Panc1 (cell line): ENCODE data around the gene MIEN1. TPM values are rescaled to one million over a fixed set of nuclear protein-coding genes. Genes with fewer than 3 reads are reported as not detected.

Experiments
- ATAC-seq: fragments of 200-7000 bp; cut with Tn5 transposase; 2 replicates; pipeline ENCODE4 v1.9.1; 2020; ENCODE audit warnings: mild to moderate bottlenecking, moderate library complexity
- BruUV-seq: library from RNA; stranded (reverse); fragments of 400-500 nt; replicated peaks from 2 replicates; lab custom pipeline; 2021; lab: Mats Ljungman, UMichigan
- CTCF ChIA-PET: fragments of 300-600 bp; sonication (Branson Sonifier 250); formaldehyde crosslinking; loops from one replicate; lab custom pipeline; 2022; ENCODE audit warnings: antibody characterized with exemption; lab: Charles Lee
- POLR2A ChIA-PET: fragments of 300-600 bp; sonication (Branson Sonifier 250); formaldehyde crosslinking; loops from one replicate; lab custom pipeline; 2022; ENCODE audit warnings: antibody characterized with exemption; lab: Charles Lee
- DNase-seq: peaks from one replicate; pipeline ENCODE4 v3.0.0-alpha.2; 2010; ENCODE audit warnings: low read depth, low spot score
- H3K27ac ChIP-seq: 2 replicates; pipeline ENCODE4 v1.5.1; 2011; ENCODE audit warnings: mild to moderate bottlenecking, low read length, inconsistent platforms
- H3K27me3 ChIP-seq: fragments of 200-500 bp; sonication (Bioruptor generic); 2 replicates; pipeline ENCODE4 v1.6.0; 2014; ENCODE audit warnings: low read length, inconsistent platforms; ENCODE audit not compliant: control insufficient read depth, insufficient read depth
- H3K36me3 ChIP-seq: fragments of 200-500 bp; sonication (Bioruptor generic); 2 replicates; pipeline ENCODE4 v1.5.1; 2014; ENCODE audit warnings: inconsistent platforms, mild to moderate bottlenecking, low read length, moderate library complexity; ENCODE audit not compliant: control insufficient read depth, insufficient read depth
- H3K4me1 ChIP-seq: 2 replicates; pipeline ENCODE4 v1.5.1; 2011; ENCODE audit warnings: inconsistent platforms, mild to moderate bottlenecking, low read length, moderate library complexity; ENCODE audit not compliant: control insufficient read depth, insufficient read depth
- H3K4me3 ChIP-seq, 2 experiments: 2 replicates each; pipeline ENCODE4 v1.5.1; 2011 to 2012; ENCODE audit warnings: low read depth in 2 of 2, low read length in 2 of 2, mild to moderate bottlenecking in 2 of 2, inconsistent platforms in 1 of 2, moderate library complexity in 1 of 2
- H3K9me3 ChIP-seq: fragments of 200-500 bp; sonication (Bioruptor generic); 2 replicates; pipeline ENCODE4 v1.5.1; 2014; ENCODE audit warnings: low read depth, mild to moderate bottlenecking, inconsistent platforms, low read length, moderate library complexity; ENCODE audit not compliant: control insufficient read depth, insufficient read depth
- CTCF ChIP-seq: fragments of 450-650 bp; IDR thresholded peaks from 2 replicates; pipeline ENCODE4 v1.5.1; 2017; ENCODE audit warnings: mild to moderate bottlenecking
- POLR2AphosphoS5 ChIP-seq: IDR thresholded peaks from 2 replicates; pipeline ENCODE4 v1.6.1; 2012; ENCODE audit warnings: mild to moderate bottlenecking, low read depth, low read length, moderate library complexity
- REST ChIP-seq, 2 experiments: IDR thresholded peaks; 2 replicates each; pipeline ENCODE4 v1.6.1; 2011 to 2012; ENCODE audit warnings: low read depth in 2 of 2, control low read depth in 1 of 2, low read length in 1 of 2, mild to moderate bottlenecking in 1 of 2, moderate library complexity in 1 of 2; ENCODE audit not compliant: insufficient read depth in 1 of 2
- SIN3A ChIP-seq: IDR thresholded peaks from 2 replicates; pipeline ENCODE4 v1.6.1; 2012; ENCODE audit warnings: low read depth, mild to moderate bottlenecking, low read length, moderate library complexity, borderline replicate concordance; ENCODE audit not compliant: insufficient read depth
- TCF7L2 ChIP-seq: IDR thresholded peaks from 2 replicates; pipeline ENCODE4 v1.6.1; 2011; ENCODE audit warnings: mild to moderate bottlenecking, low read depth, low read length, inconsistent platforms
- in situ Hi-C: cut with HindIII; loops from 2 replicates; pipeline ENCODE4 v1.10.0; 2016; ENCODE audit warnings: low sequenced_read_pairs, low pct_unique_long_range_greater_than_20kb
- intact Hi-C: fragments of 100-400 bp; cut with micrococcal nuclease; formaldehyde crosslinking; loops from one replicate; pipeline ENCODE4 v1.10.0; 2022; ENCODE audit not compliant: unreplicated experiment
- total RNA-seq: library from RNA; stranded (reverse); gene quantifications from one replicate; pipeline ENCODE4 v1.2.1, GENCODE V29; 2021; ENCODE audit not compliant: unreplicated experiment

MIEN1 gene
- total RNA-seq, 1 experiment from 2014 or later: 103 TPM

DNA sequence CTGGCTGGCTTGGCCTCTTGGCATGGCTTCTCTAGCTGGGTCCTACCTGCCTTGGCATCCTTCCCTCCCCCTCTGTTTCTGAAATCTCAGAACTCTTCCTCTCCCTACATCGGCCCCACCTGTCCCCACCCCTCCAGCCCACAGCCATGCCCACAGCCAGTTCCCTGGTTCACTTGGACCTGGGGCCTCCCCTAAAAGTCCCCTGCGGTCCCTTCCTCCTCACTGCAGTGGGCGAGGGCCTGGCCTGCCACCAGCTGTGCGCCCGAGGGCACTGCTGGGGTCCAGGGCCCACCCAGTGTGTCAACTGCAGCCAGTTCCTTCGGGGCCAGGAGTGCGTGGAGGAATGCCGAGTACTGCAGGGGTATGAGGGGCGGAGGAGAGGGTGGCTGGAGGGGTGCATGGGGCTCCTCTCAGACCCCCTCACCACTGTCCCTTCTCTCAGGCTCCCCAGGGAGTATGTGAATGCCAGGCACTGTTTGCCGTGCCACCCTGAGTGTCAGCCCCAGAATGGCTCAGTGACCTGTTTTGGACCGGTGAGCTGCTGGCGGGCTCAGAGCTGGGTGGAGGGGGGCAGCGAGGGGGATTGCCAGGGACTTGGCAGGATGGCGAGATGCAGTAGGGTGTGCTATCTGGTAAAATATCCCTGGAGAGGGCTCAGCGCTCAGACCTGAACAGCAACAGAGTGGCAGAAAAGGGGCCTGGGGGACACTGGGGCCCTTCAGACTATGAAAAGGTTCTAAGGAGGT lies 14.1 kb downstream of the MIEN1 start:
- BruUV-seq: no TSS peak
- no peaks in the 10 kb centered on the region for H3K4me1 ChIP-seq
- no peaks in the 10 kb centered on the region for H3K9me3 ChIP-seq
- ChIA-PET POLR2A (no interaction called here), CTCF (no interaction called here)
- in situ Hi-C loops: no loop called here
- TF ChIP-seq REST (IDR thresholded peaks at IDR 0.05; ENCODE audit: insufficient read depth in 1 of 2, low read depth in 2 of 2, low read length in 1 of 2) (no peak), POLR2AphosphoS5 (no peak), SIN3A (no peak), TCF7L2 (no peak), CTCF (no peak)
- intact Hi-C loops: no loop called here
- H3K27me3 ChIP-seq: no peaks in the 10 kb centered on the region
- DNase-seq: no peak
- no peaks in the 10 kb centered on the region for H3K36me3 ChIP-seq
- H3K27ac ChIP-seq: no peak overlapping the region
- no peak overlapping the region for H3K4me3 ChIP-seq
- no peak for ATAC-seq

DNA sequence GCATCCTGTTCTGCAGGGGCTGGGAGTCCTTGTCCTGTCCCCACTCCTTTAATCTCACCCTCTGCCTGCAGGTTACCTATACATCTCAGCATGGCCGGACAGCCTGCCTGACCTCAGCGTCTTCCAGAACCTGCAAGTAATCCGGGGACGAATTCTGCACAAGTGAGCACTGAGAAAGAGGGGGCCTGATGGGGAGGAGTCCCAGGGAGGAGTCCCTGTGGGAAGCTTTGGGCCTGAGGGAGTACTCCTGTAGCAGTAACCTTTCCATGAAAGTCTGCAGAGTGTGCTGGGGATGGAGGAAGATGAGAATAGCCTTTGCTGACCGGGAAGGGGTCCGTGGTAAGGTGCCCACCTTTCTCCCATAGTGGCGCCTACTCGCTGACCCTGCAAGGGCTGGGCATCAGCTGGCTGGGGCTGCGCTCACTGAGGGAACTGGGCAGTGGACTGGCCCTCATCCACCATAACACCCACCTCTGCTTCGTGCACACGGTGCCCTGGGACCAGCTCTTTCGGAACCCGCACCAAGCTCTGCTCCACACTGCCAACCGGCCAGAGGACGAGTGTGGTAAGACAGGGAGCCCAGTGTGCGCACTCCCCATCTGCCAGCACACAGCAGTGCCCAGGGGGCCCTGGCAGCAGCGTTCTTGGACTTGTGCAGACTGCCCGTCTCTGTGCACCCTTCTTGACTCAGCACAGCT lies 14.8 kb downstream of the MIEN1 start:
- TF ChIP-seq POLR2AphosphoS5: no peak
- TF ChIP-seq SIN3A: no peak
- TF ChIP-seq TCF7L2: no peak
- TF ChIP-seq REST (IDR thresholded peaks at IDR 0.05; ENCODE audit: insufficient read depth in 1 of 2, low read depth in 2 of 2, low read length in 1 of 2): no peak
- no peak for TF ChIP-seq CTCF
- no TSS peak for BruUV-seq
- no peak overlapping the region for H3K4me3 ChIP-seq
- no peaks in the 10 kb centered on the region for H3K9me3 ChIP-seq
- ATAC-seq (no peak), DNase-seq (no peak)
- no peaks in the 10 kb centered on the region for H3K4me1 ChIP-seq
- CTCF ChIA-PET: interaction anchor here (0.5 kb wide), 1 partner anchor 93 kb away, joined by 10 read pairs; no protein-coding TSS in a partner anchor
- H3K27ac ChIP-seq: no peak overlapping the region
- intact Hi-C loops (no loop called here), in situ Hi-C loops (no loop called here)
- no peaks in the 10 kb centered on the region for H3K27me3 ChIP-seq
- H3K36me3 ChIP-seq: no peaks in the 10 kb centered on the region
- POLR2A ChIA-PET: interaction anchor here (0.6 kb wide), 1 partner anchor 41 kb away, joined by 3 read pairs; no protein-coding TSS in a partner anchor
